Lung (tissue), 12 donors: ENCODE measurements around the gene GMEB2. TPM values are rescaled to one million over a fixed set of nuclear protein-coding genes. Genes with fewer than 3 reads are reported as not detected.

Experiments used
- ATAC-seq: fragments of 200-7000 bp; cut with Tn5 transposase; one replicate; pipeline ENCODE4 v1.9.1; 2020; ENCODE audit warnings: moderate number of reproducible peaks; ENCODE audit not compliant: insufficient read depth, low FRiP score
- DNase-seq, 3 donors: peaks; one replicate each; pipeline ENCODE4 v3.0.0-alpha.2; 2013 to 2017
- H3K27ac ChIP-seq, 2 donors: one replicate each; pipeline ENCODE4 v1.5.1; 2013; ENCODE audit warnings: mild to moderate bottlenecking in 2 of 2, moderate library complexity in 2 of 2, control low read depth in 1 of 2, inconsistent platforms in 1 of 2, low read depth in 1 of 2, low read length in 1 of 2
- H3K27me3 ChIP-seq, 3 donors: one replicate each; pipeline ENCODE4 v1.5.1; 2013; ENCODE audit warnings: low read length in 2 of 3; ENCODE audit not compliant: control insufficient read depth in 3 of 3, insufficient read depth in 3 of 3
- H3K36me3 ChIP-seq, 4 donors: one replicate each; pipeline ENCODE4 v1.5.1; 2013; ENCODE audit warnings: low read length in 4 of 4, mild to moderate bottlenecking in 1 of 4, moderate library complexity in 1 of 4; ENCODE audit not compliant: control insufficient read depth in 4 of 4, insufficient read depth in 4 of 4
- H3K4me1 ChIP-seq, 5 donors: one replicate each; pipeline ENCODE4 v1.5.1; 2013; ENCODE audit warnings: low read length in 5 of 5, mild to moderate bottlenecking in 2 of 5, moderate library complexity in 1 of 5; ENCODE audit not compliant: control insufficient read depth in 5 of 5, insufficient read depth in 5 of 5
- H3K4me3 ChIP-seq: one replicate; pipeline ENCODE4 v1.5.1; 2013; ENCODE audit warnings: mild to moderate bottlenecking, control low read depth, moderate library complexity
- H3K9ac ChIP-seq, 2 donors: one replicate each; pipeline ENCODE4 v1.5.1; 2013; ENCODE audit warnings: low read length in 2 of 2, control low read depth in 1 of 2; ENCODE audit not compliant: insufficient read depth in 1 of 2
- H3K9me3 ChIP-seq, 4 donors: one replicate each; pipeline ENCODE4 v1.5.1; 2013; ENCODE audit warnings: low read length in 3 of 4, mild to moderate bottlenecking in 1 of 4, moderate library complexity in 1 of 4; ENCODE audit not compliant: control insufficient read depth in 4 of 4, insufficient read depth in 3 of 4
- WGBS, 2 donors: extraction: QIAGEN DNeasy Blood & Tissue Kit; methylation state at CpG; one replicate each; pipeline ENCODE4 v1.1.7; 2013; 5-methylcytosine and 5-hydroxymethylcytosine counted together
- polyA plus RNA-seq, 2 donors: library from polyadenylated mRNA; stranded (reverse); fragments of 200-250 nt; gene quantifications; one replicate each; pipeline ENCODE4 v1.2.1, GENCODE V29; 2013
- total RNA-seq, 2 donors: library from RNA; depleted of rRNA in 1 of 2; stranded (reverse); fragments of >200 nt in 1 of 2; gene quantifications; one replicate each; pipeline ENCODE4 v1.2.1, GENCODE V29; 2014 to 2021
- TF ChIP-seq, protein P1 (sequence below): IDR thresholded peaks from 2 replicates; pipeline ENCODE4 v1.5.1; 2012; ENCODE audit warnings: mild to moderate bottlenecking; ENCODE audit errors: control extremely low read depth, extremely low read depth
- donor health status: control.
- donor health status: control.
- donor health status: Bipolar disorder and iron deficiency.
- donor health status: healthy.
- donor health status: DM: yes; HTN: yes; CAD: no.

The GMEB2 gene
- total and polyA plus RNA-seq, 4 donors: 7.6 to 12.9 (median 10.3) TPM

DNA sequence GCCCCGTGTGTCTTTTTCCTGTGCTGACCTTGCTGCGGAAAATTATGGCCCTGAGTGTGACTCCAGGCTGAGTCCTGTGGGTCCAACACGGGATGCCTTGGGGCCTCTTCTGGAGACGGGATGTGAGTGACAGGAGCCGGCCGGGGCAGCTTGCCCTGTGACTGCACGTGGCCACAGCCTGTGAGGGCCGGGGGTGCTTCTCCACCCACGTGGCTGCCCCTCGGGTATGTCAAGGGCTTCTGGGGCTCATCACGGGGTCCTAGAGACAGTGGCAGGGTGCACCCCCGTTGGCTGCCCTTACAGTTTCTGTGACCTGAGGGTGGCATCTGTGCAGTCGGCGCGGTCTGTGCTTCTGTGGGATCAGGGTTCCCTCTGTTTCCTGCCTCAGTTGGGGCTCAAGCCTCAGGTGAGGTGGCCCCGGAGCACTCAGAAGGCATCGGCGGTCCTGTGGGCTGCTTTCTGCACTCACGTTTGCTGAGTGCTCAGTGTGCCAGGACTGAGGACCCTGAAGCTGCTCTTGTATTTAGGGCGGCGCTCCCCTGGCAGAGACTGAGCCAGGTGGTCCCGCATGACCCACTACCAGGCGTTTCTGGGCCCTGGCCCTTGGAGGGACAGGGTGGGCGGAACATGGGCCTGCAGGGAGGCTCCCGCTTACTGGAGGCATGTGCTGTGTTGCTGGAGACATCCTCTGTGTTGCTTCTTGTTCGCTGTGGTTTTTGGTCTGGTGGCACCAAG is 36.6 kb upstream of the GMEB2 start:
- ATAC-seq (no peak), DNase-seq (no peak)
- Histone ChIP-seq H3K27ac (no peak overlapping the region), H3K4me3 (no peak overlapping the region), H3K4me1 (peaks cover 0 to 8% (median 5%) of the 10 kb centered on the region in 5 donors), H3K9me3 (no peaks in the 10 kb centered on the region), H3K27me3 (no peaks in the 10 kb centered on the region), H3K36me3 (peaks cover 0 to 65% (median 22%) of the 10 kb centered on the region in 4 donors), H3K9ac (no peak overlapping the region)
- TF ChIP-seq, protein P1, sequence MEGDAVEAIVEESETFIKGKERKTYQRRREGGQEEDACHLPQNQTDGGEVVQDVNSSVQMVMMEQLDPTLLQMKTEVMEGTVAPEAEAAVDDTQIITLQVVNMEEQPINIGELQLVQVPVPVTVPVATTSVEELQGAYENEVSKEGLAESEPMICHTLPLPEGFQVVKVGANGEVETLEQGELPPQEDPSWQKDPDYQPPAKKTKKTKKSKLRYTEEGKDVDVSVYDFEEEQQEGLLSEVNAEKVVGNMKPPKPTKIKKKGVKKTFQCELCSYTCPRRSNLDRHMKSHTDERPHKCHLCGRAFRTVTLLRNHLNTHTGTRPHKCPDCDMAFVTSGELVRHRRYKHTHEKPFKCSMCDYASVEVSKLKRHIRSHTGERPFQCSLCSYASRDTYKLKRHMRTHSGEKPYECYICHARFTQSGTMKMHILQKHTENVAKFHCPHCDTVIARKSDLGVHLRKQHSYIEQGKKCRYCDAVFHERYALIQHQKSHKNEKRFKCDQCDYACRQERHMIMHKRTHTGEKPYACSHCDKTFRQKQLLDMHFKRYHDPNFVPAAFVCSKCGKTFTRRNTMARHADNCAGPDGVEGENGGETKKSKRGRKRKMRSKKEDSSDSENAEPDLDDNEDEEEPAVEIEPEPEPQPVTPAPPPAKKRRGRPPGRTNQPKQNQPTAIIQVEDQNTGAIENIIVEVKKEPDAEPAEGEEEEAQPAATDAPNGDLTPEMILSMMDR: no peak
- WGBS, 2 donors: 93 to 95% methylated on average over 26 of the region's 26 CpGs

DNA sequence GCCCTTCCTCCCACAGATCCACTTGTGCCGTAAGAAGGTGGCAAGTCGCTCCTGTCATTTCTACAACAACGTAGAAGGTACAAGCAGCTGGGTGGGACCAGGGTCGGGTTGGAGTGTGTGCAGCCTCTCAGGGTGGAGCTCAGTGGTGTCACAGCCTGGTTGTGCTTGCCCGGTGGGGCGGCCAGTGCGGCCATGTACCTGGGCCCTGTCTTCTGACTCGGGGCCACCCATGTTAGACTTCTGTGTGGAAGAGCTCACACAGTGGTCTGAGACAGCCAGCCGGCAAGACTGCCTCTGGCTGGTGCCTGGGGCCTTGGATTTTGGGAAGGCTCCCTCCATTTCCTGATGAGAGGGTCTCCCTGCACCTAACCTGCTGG is 35.9 kb upstream of the GMEB2 start:
- Histone ChIP-seq H3K4me3 (no peak overlapping the region), H3K9ac (no peak overlapping the region), H3K9me3 (no peaks in the 10 kb centered on the region), H3K4me1 (peaks cover 0 to 10% (median 6%) of the 10 kb centered on the region in 5 donors), H3K27ac (no peak overlapping the region), H3K36me3 (peaks cover 0 to 58% (median 20%) of the 10 kb centered on the region in 4 donors), H3K27me3 (no peaks in the 10 kb centered on the region)
- DNase-seq (no peak), ATAC-seq (no peak)
- TF ChIP-seq, protein P1: no peak
- 93 to 95% methylated on average over 9 of the region's 9 CpGs for WGBS, 2 donors

DNA sequence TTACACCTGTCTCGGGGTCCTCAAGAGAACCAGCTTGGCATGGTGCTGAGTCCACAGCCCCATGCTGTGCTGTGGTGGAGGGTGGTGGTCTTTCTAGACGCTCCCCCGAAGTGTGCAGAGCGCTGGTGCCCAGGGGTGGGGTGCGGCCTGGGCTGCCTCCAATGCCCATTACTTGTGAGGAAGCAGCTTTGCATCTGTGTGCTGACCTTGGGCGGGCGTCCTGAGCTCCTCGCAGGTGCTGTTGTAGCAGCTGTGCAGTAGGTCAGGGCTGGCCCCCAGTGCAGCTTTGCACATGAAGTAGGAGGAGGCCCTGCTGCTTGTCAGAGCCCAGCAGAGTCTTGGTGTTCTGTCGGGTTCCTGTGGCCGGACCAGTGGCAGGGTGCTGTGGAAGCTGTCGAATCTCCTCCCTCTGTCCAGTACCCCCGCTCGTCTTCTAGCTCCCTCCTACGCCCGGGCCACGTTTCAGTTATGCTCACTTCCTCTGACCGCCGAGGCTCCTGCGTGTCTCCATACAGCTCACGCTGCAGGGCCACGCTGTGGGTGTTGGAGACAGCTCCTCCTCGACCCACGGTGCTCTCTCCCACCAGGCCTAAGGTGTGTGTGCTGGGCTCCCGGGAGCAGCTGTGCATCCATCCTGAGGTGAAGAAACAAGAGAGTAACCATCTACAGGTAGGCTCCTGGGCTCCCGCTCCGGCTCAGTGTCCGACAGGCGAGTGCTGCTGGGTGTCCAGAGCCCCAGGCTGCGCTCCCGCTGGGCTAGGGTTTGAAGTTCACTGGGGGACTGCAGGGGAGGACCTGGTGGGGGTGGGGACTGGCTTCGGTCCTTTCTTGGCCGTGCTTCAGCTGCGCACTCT is 35.3 kb upstream of the GMEB2 start:
- Histone ChIP-seq H3K9ac (no peak overlapping the region), H3K27me3 (no peaks in the 10 kb centered on the region), H3K9me3 (no peaks in the 10 kb centered on the region), H3K4me1 (peaks cover 0 to 16% (median 10%) of the 10 kb centered on the region in 5 donors), H3K36me3 (peaks cover 0 to 52% (median 16%) of the 10 kb centered on the region in 4 donors), H3K27ac (no peak overlapping the region), H3K4me3 (no peak overlapping the region)
- ATAC-seq: no peak
- TF ChIP-seq, protein P1: no peak
- 93 to 94% methylated on average over 33 of the region's 33 CpGs for WGBS, 2 donors
- DNase-seq: no peak
